CD4-positive, alpha-beta memory T cell (primary cell): ENCODE data around the gene COLEC12. TPM values are rescaled to one million over a fixed set of nuclear protein-coding genes. Genes with fewer than 3 reads are reported as not detected.

Source experiments
- CTCF ChIA-PET: fragments of 350-600 bp; sonication (Branson Sonifier 250); formaldehyde crosslinking; loops from one replicate; lab custom pipeline; 2021; ENCODE audit warnings: inconsistent platforms; ENCODE audit not compliant: partially characterized antibody; lab: Charles Lee
- POLR2A ChIA-PET: fragments of 350-600 bp; sonication (Branson Sonifier 250); formaldehyde crosslinking; loops from one replicate; lab custom pipeline; 2021; ENCODE audit not compliant: partially characterized antibody; lab: Charles Lee
- DNase-seq, 5 donors: peaks; one replicate each; pipeline versions ENCODE4 v3.0.0 to v3.0.0-alpha.2; 2020 to 2022; ENCODE audit warnings: mixed read lengths in 1 of 5
- H3K27ac ChIP-seq: one replicate; pipeline ENCODE4 v1.7.0; 2013; ENCODE audit warnings: low read depth, low read length
- H3K27me3 ChIP-seq: 2 replicates; pipeline ENCODE4 v1.7.0; 2013; ENCODE audit warnings: mild to moderate bottlenecking, low read length, moderate library complexity; ENCODE audit not compliant: insufficient read depth
- H3K36me3 ChIP-seq: 2 replicates; pipeline ENCODE4 v1.7.0; 2013; ENCODE audit warnings: mild to moderate bottlenecking, low read length, moderate library complexity; ENCODE audit not compliant: insufficient read depth
- H3K4me1 ChIP-seq: 2 replicates; pipeline ENCODE4 v1.7.0; 2013; ENCODE audit warnings: mild to moderate bottlenecking, low read length, moderate library complexity; ENCODE audit not compliant: insufficient read depth
- H3K4me3 ChIP-seq, 2 donors: one replicate each; pipeline ENCODE4 v1.7.0; 2013; ENCODE audit warnings: low read length in 2 of 2, mild to moderate bottlenecking in 1 of 2
- H3K9me3 ChIP-seq, 2 donors: one replicate each; pipeline ENCODE4 v1.7.0; 2013; ENCODE audit warnings: low read length in 2 of 2, control low read depth in 1 of 2; ENCODE audit not compliant: control insufficient read depth in 1 of 2
- H3K27ac Mint-ChIP-seq, 7 donors: one replicate each; pipeline ENCODE4 v1.8.0; 2020 to 2021; ENCODE audit warnings: mixed read lengths in 7 of 7, mild to moderate bottlenecking in 6 of 7, inconsistent platforms in 3 of 7, moderate library complexity in 3 of 7
- H3K27me3 Mint-ChIP-seq, 2 donors: one replicate each; pipeline ENCODE4 v1.8.0; 2020 to 2021; ENCODE audit warnings: mixed read lengths in 2 of 2
- H3K36me3 Mint-ChIP-seq, 2 donors: one replicate each; pipeline ENCODE4 v1.8.0; 2020 to 2021; ENCODE audit warnings: mixed read lengths in 2 of 2, inconsistent platforms in 1 of 2, mild to moderate bottlenecking in 1 of 2
- H3K4me1 Mint-ChIP-seq, 4 donors: one replicate each; pipeline ENCODE4 v1.8.0; 2020 to 2021; ENCODE audit warnings: mixed read lengths in 4 of 4, mild to moderate bottlenecking in 1 of 4
- H3K4me3 Mint-ChIP-seq, 8 donors: one replicate each; pipeline ENCODE4 v1.8.0; 2020 to 2021; ENCODE audit warnings: mixed read lengths in 8 of 8, mild to moderate bottlenecking in 7 of 8, moderate library complexity in 6 of 8, inconsistent platforms in 3 of 8
- H3K9me3 Mint-ChIP-seq, 8 donors: one replicate each; pipeline ENCODE4 v1.8.0; 2020 to 2021; ENCODE audit warnings: mixed read lengths in 8 of 8, mild to moderate bottlenecking in 5 of 8, inconsistent platforms in 3 of 8, moderate library complexity in 1 of 8
- intact Hi-C: fragments of 100-400 bp; cut with micrococcal nuclease; formaldehyde crosslinking; loops from one replicate; pipeline ENCODE4 v1.15.1; 2023
- polyA plus RNA-seq, 2 donors: library from polyadenylated mRNA; unstranded; fragments of 300-500 nt; fragmentation: Illumina TruSeq; gene quantifications; one replicate each; pipeline ENCODE4 v1.2.3, GENCODE V29; 2021
- total RNA-seq, 2 experiments: library from RNA; stranded (reverse); gene quantifications; one replicate each; pipeline ENCODE4 v1.2.3, GENCODE V29; 2021

Gene COLEC12
- total and polyA plus RNA-seq, 4 experiments from 2014 or later, result 0.17 to 0.28 TPM; not detected in 2

GRCh38 chr18:379681-380330, 120.7 kb downstream of the COLEC12 start:
- POLR2A ChIA-PET, result no interaction called here
- no peak overlapping the region for H3K4me3 ChIP-seq
- H3K36me3 ChIP-seq, result no peaks in the 10 kb centered on the region
- no peaks in the 10 kb centered on the region for H3K27me3 ChIP-seq
- CTCF ChIA-PET, result no interaction called here
- intact Hi-C loops, result no loop called here
- Mint-ChIP-seq H3K9me3 (peaks cover 0 to 7% (median 1%) of the 10 kb centered on the region in 8 donors), H3K27ac (no peak overlapping the region), H3K27me3 (peaks cover 4 to 12% of the 10 kb centered on the region in 2 donors), H3K36me3 (no peaks in the 10 kb centered on the region), H3K4me1 (peaks cover 0 to 2% (median 1%) of the 10 kb centered on the region in 4 donors), H3K4me3 (no peak overlapping the region)
- no peaks in the 10 kb centered on the region for H3K9me3 ChIP-seq
- H3K27ac ChIP-seq, result no peak overlapping the region
- H3K4me1 ChIP-seq, result no peaks in the 10 kb centered on the region
- no peak for DNase-seq

GRCh38 chr18:378079-378478, 122.4 kb downstream of the COLEC12 start:
- Mint-ChIP-seq H3K4me3 (no peak overlapping the region), H3K9me3 (peaks cover 0 to 3% (median 0%) of the 10 kb centered on the region in 8 donors), H3K27ac (no peak overlapping the region), H3K4me1 (peaks cover 0 to 2% (median 1%) of the 10 kb centered on the region in 4 donors), H3K27me3 (peaks cover 2 to 11% of the 10 kb centered on the region in 2 donors), H3K36me3 (no peaks in the 10 kb centered on the region)
- Histone ChIP-seq H3K27me3 (no peaks in the 10 kb centered on the region), H3K4me1 (no peaks in the 10 kb centered on the region), H3K27ac (no peak overlapping the region), H3K4me3 (no peak overlapping the region), H3K36me3 (no peaks in the 10 kb centered on the region), H3K9me3 (no peaks in the 10 kb centered on the region)
- CTCF ChIA-PET, result no interaction called here
- intact Hi-C loops, result no loop called here
- POLR2A ChIA-PET, result no interaction called here
- DNase-seq, result no peak

- Mint-ChIP-seq H3K36me3 (no peaks in the 10 kb centered on the region), H3K4me1 (peaks cover 0 to 2% (median 1%) of the 10 kb centered on the region in 4 donors), H3K9me3 (peaks cover 0 to 3% (median 0%) of the 10 kb centered on the region in 8 donors), H3K27ac (no peak overlapping the region), H3K27me3 (peaks cover 2 to 11% of the 10 kb centered on the region in 2 donors), H3K4me3 (no peak overlapping the region)
- Histone ChIP-seq H3K27ac (no peak overlapping the region), H3K36me3 (no peaks in the 10 kb centered on the region), H3K4me1 (no peaks in the 10 kb centered on the region), H3K4me3 (no peak overlapping the region), H3K9me3 (no peaks in the 10 kb centered on the region), H3K27me3 (no peaks in the 10 kb centered on the region)
- no peak for DNase-seq
- POLR2A ChIA-PET, result no interaction called here
- intact Hi-C loops, result no loop called here
- CTCF ChIA-PET, result no interaction called here
Measured at GRCh38 chr18:377088-377487, 123.4 kb downstream of the COLEC12 start.

GRCh38 chr18:376311-376710, 124.2 kb downstream of the COLEC12 start:
- no peak overlapping the region for H3K27ac ChIP-seq
- H3K9me3 Mint-ChIP-seq, result peaks cover 0 to 3% (median 0%) of the 10 kb centered on the region in 8 donors
- H3K9me3 ChIP-seq, result no peaks in the 10 kb centered on the region
- no peaks in the 10 kb centered on the region for H3K4me1 ChIP-seq
- no peaks in the 10 kb centered on the region for H3K36me3 ChIP-seq
- POLR2A ChIA-PET, result no interaction called here
- H3K4me1 Mint-ChIP-seq, result peaks cover 0 to 2% (median 1%) of the 10 kb centered on the region in 4 donors
- H3K27me3 ChIP-seq, result no peaks in the 10 kb centered on the region
- H3K27ac Mint-ChIP-seq, result no peak overlapping the region
- H3K27me3 Mint-ChIP-seq, result peaks cover 2 to 11% of the 10 kb centered on the region in 2 donors
- no peak overlapping the region for H3K4me3 ChIP-seq
- CTCF ChIA-PET, result no interaction called here
- intact Hi-C loops, result no loop called here
- DNase-seq, result no peak
- no peaks in the 10 kb centered on the region for H3K36me3 Mint-ChIP-seq
- no peak overlapping the region for H3K4me3 Mint-ChIP-seq

GRCh38 chr18:374721-375168, 125.8 kb downstream of the COLEC12 start:
- Histone ChIP-seq H3K9me3 (no peaks in the 10 kb centered on the region), H3K4me1 (no peaks in the 10 kb centered on the region), H3K27me3 (no peaks in the 10 kb centered on the region), H3K27ac (no peak overlapping the region), H3K4me3 (no peak overlapping the region), H3K36me3 (no peaks in the 10 kb centered on the region)
- CTCF ChIA-PET, result no interaction called here
- Mint-ChIP-seq H3K27ac (no peak overlapping the region), H3K27me3 (peaks cover 2 to 7% of the 10 kb centered on the region in 2 donors), H3K9me3 (no peaks in the 10 kb centered on the region), H3K4me3 (no peak overlapping the region), H3K4me1 (peaks cover 0 to 2% (median 1%) of the 10 kb centered on the region in 4 donors), H3K36me3 (no peaks in the 10 kb centered on the region)
- POLR2A ChIA-PET, result no interaction called here
- no peak for DNase-seq
- intact Hi-C loops, result no loop called here

GRCh38 chr18:373780-374179, 126.7 kb downstream of the COLEC12 start:
- Histone ChIP-seq H3K4me1 (no peaks in the 10 kb centered on the region), H3K9me3 (no peaks in the 10 kb centered on the region), H3K27ac (no peak overlapping the region), H3K27me3 (no peaks in the 10 kb centered on the region), H3K36me3 (no peaks in the 10 kb centered on the region), H3K4me3 (no peak overlapping the region)
- no peak for DNase-seq
- ChIA-PET POLR2A (no interaction called here), CTCF (no interaction called here)
- Mint-ChIP-seq H3K36me3 (no peaks in the 10 kb centered on the region), H3K27me3 (peaks cover 4 to 5% of the 10 kb centered on the region in 2 donors), H3K27ac (no peak overlapping the region), H3K4me3 (no peak overlapping the region), H3K4me1 (no peaks in the 10 kb centered on the region), H3K9me3 (peaks cover 0 to 2% (median 0%) of the 10 kb centered on the region in 8 donors)
- intact Hi-C loops, result no loop called here

- H3K27ac ChIP-seq, result no peak overlapping the region
- H3K36me3 Mint-ChIP-seq, result no peaks in the 10 kb centered on the region
- H3K36me3 ChIP-seq, result no peaks in the 10 kb centered on the region
- H3K4me1 Mint-ChIP-seq, result no peaks in the 10 kb centered on the region
- intact Hi-C loops, result no loop called here
- H3K9me3 Mint-ChIP-seq, result peaks cover 0 to 2% (median 0%) of the 10 kb centered on the region in 8 donors
- ChIA-PET POLR2A (no interaction called here), CTCF (no interaction called here)
- H3K4me3 Mint-ChIP-seq, result no peak overlapping the region
- no peaks in the 10 kb centered on the region for H3K4me1 ChIP-seq
- no peak overlapping the region for H3K27ac Mint-ChIP-seq
- no peaks in the 10 kb centered on the region for H3K9me3 ChIP-seq
- H3K4me3 ChIP-seq, result no peak overlapping the region
- no peak for DNase-seq
- H3K27me3 Mint-ChIP-seq, result peaks cover 3 to 6% of the 10 kb centered on the region in 2 donors
- H3K27me3 ChIP-seq, result no peaks in the 10 kb centered on the region
Measured at GRCh38 chr18:371609-371982, 128.9 kb downstream of the COLEC12 start.
